ENCODE data around the gene LRRN4. TPM values are rescaled to one million over a fixed set of nuclear protein-coding genes. Genes with fewer than 3 reads are reported as not detected.

The LRRN4 gene
- total RNA-seq, 1 donor from 2014 or later = not detected

GRCh38 chr20:6061544-6061943, 7.7 kb upstream of the LRRN4 start:
- no peak overlapping the region for H3K4me3 Mint-ChIP-seq (ENCODE audit: unreplicated experiment)
- DNase-seq (ENCODE audit: extremely low spot score, unreplicated experiment) = no peak
- H3K4me1 Mint-ChIP-seq (ENCODE audit: unreplicated experiment) = no peaks in the 10 kb centered on the region
- no peaks in the 10 kb centered on the region for H3K36me3 Mint-ChIP-seq (ENCODE audit: unreplicated experiment)
- peaks cover 12% of the 10 kb centered on the region for H3K27me3 Mint-ChIP-seq (ENCODE audit: unreplicated experiment)
- no peak overlapping the region for H3K27ac Mint-ChIP-seq (ENCODE audit: unreplicated experiment)
- TF ChIP-seq CTCF (IDR thresholded peaks at IDR 0.05) = no peak
- no peaks in the 10 kb centered on the region for H3K9me3 Mint-ChIP-seq (ENCODE audit: unreplicated experiment)

- Mint-ChIP-seq H3K4me1 (ENCODE audit: unreplicated experiment) (no peaks in the 10 kb centered on the region), H3K27ac (ENCODE audit: unreplicated experiment) (no peak overlapping the region), H3K36me3 (ENCODE audit: unreplicated experiment) (no peaks in the 10 kb centered on the region), H3K4me3 (ENCODE audit: unreplicated experiment) (no peak overlapping the region), H3K9me3 (ENCODE audit: unreplicated experiment) (no peaks in the 10 kb centered on the region), H3K27me3 (ENCODE audit: unreplicated experiment) (peaks cover 12% of the 10 kb centered on the region)
- no peak for DNase-seq (ENCODE audit: extremely low spot score, unreplicated experiment)
- TF ChIP-seq CTCF (IDR thresholded peaks at IDR 0.05) = no peak
Observed at GRCh38 chr20:6060213-6060612, 6.4 kb upstream of the LRRN4 start.

GRCh38 chr20:6058684-6059295, 4.9 kb upstream of the LRRN4 start:
- no peak overlapping the region for H3K27ac Mint-ChIP-seq (ENCODE audit: unreplicated experiment)
- no peak for TF ChIP-seq CTCF (IDR thresholded peaks at IDR 0.05)
- peaks cover 12% of the 10 kb centered on the region for H3K27me3 Mint-ChIP-seq (ENCODE audit: unreplicated experiment)
- no peak overlapping the region for H3K4me3 Mint-ChIP-seq (ENCODE audit: unreplicated experiment)
- DNase-seq (ENCODE audit: extremely low spot score, unreplicated experiment) = no peak
- no peaks in the 10 kb centered on the region for H3K9me3 Mint-ChIP-seq (ENCODE audit: unreplicated experiment)
- no peaks in the 10 kb centered on the region for H3K36me3 Mint-ChIP-seq (ENCODE audit: unreplicated experiment)
- H3K4me1 Mint-ChIP-seq (ENCODE audit: unreplicated experiment) = peaks cover 2% of the 10 kb centered on the region

- H3K27ac Mint-ChIP-seq (ENCODE audit: unreplicated experiment) = no peak overlapping the region
- no peak overlapping the region for H3K4me3 Mint-ChIP-seq (ENCODE audit: unreplicated experiment)
- peaks cover 18% of the 10 kb centered on the region for H3K27me3 Mint-ChIP-seq (ENCODE audit: unreplicated experiment)
- no peaks in the 10 kb centered on the region for H3K9me3 Mint-ChIP-seq (ENCODE audit: unreplicated experiment)
- H3K4me1 Mint-ChIP-seq (ENCODE audit: unreplicated experiment) = peaks cover 6% of the 10 kb centered on the region
- no peak for TF ChIP-seq CTCF (IDR thresholded peaks at IDR 0.05)
- no peak for DNase-seq (ENCODE audit: extremely low spot score, unreplicated experiment)
- no peaks in the 10 kb centered on the region for H3K36me3 Mint-ChIP-seq (ENCODE audit: unreplicated experiment)
Observed at GRCh38 chr20:6057691-6058090, 3.8 kb upstream of the LRRN4 start.

GRCh38 chr20:6057139-6057538, 3.3 kb upstream of the LRRN4 start:
- H3K27ac Mint-ChIP-seq (ENCODE audit: unreplicated experiment) = no peak overlapping the region
- H3K27me3 Mint-ChIP-seq (ENCODE audit: unreplicated experiment) = peaks cover 19% of the 10 kb centered on the region
- DNase-seq (ENCODE audit: extremely low spot score, unreplicated experiment) = no peak
- no peak overlapping the region for H3K4me3 Mint-ChIP-seq (ENCODE audit: unreplicated experiment)
- no peaks in the 10 kb centered on the region for H3K36me3 Mint-ChIP-seq (ENCODE audit: unreplicated experiment)
- no peaks in the 10 kb centered on the region for H3K9me3 Mint-ChIP-seq (ENCODE audit: unreplicated experiment)
- TF ChIP-seq CTCF (IDR thresholded peaks at IDR 0.05) = no peak
- peaks cover 6% of the 10 kb centered on the region for H3K4me1 Mint-ChIP-seq (ENCODE audit: unreplicated experiment)
